Heart right ventricle (tissue), 16 donors: Measurements from ENCODE around the gene B4GAT1. TPM values are rescaled to one million over a fixed set of nuclear protein-coding genes. Genes with fewer than 3 reads are reported as not detected.

ENCODE experiments used
- ATAC-seq, 8 donors: fragments of 200-7000 bp; cut with Tn5 transposase; one replicate each; pipeline ENCODE4 v1.9.1; 2020; ENCODE audit warnings: mild to moderate bottlenecking in 8 of 8, moderate library complexity in 8 of 8, moderate number of reproducible peaks in 1 of 8
- DNase-seq, 2 donors: peaks; one replicate each; pipeline ENCODE4 v3.0.0-alpha.2; 2020
- H3K27ac ChIP-seq, 10 donors: fragments of 200-600 bp; sonication (generic) in 2 of 10; one replicate each; pipeline versions ENCODE4 v1.5.0 to v1.8.0; 2020 to 2022; ENCODE audit warnings: mild to moderate bottlenecking in 3 of 10
- H3K27me3 ChIP-seq, 7 donors: fragments of 200-600 bp; one replicate each; pipeline ENCODE4 v1.8.0; 2021 to 2022; ENCODE audit warnings: mild to moderate bottlenecking in 2 of 7
- H3K36me3 ChIP-seq, 9 donors: fragments of 200-600 bp; sonication (generic) in 1 of 9; one replicate each; pipeline versions ENCODE4 v1.5.0 to v1.8.0; 2020 to 2022; ENCODE audit warnings: mild to moderate bottlenecking in 2 of 9
- H3K4me1 ChIP-seq, 9 donors: fragments of 200-600 bp; sonication (generic) in 1 of 9; one replicate each; pipeline versions ENCODE4 v1.5.0 to v1.8.0; 2020 to 2022; ENCODE audit warnings: mild to moderate bottlenecking in 4 of 9
- H3K4me3 ChIP-seq, 10 donors: fragments of 200-600 bp; sonication (generic) in 2 of 10; one replicate each; pipeline versions ENCODE4 v1.5.0 to v1.8.0; 2020 to 2022; ENCODE audit warnings: mild to moderate bottlenecking in 7 of 10, moderate library complexity in 2 of 10
- H3K9me3 ChIP-seq, 11 donors: fragments of 200-600 bp in 10 of 11; sonication (generic) in 2 of 11; one replicate each; pipeline versions ENCODE4 v1.5.0 to v1.8.0; 2013 to 2022; ENCODE audit warnings: mild to moderate bottlenecking in 2 of 11, control low read depth in 1 of 11, moderate library complexity in 1 of 11
- CTCF ChIP-seq, 9 donors: fragments of 200-600 bp; sonication (generic) in 2 of 9; IDR thresholded peaks; one replicate each; pipeline versions ENCODE4 v1.5.0 to v1.8.0; 2021 to 2022; ENCODE audit warnings: antibody characterized with exemption in 9 of 9, mild to moderate bottlenecking in 5 of 9, moderate library complexity in 1 of 9
- WGBS, 2 donors: extraction: QIAGEN DNeasy Blood & Tissue Kit; methylation state at CpG; one replicate each; pipeline ENCODE4 v1.1.7; 2013; ENCODE audit warnings: inconsistent platforms in 1 of 2; 5-methylcytosine and 5-hydroxymethylcytosine counted together
- intact Hi-C, 10 donors: fragments of 100-400 bp; cut with DNase I; formaldehyde crosslinking; loops; one replicate each; pipeline versions ENCODE4 v1.11.1 to v1.14.2; 2022
- polyA plus RNA-seq, 2 donors: library from polyadenylated mRNA; stranded (reverse); fragments of 200-250 nt; gene quantifications; one replicate each; pipeline ENCODE4 v1.2.3, GENCODE V29; 2013
- total RNA-seq, 10 donors: library from RNA; stranded (reverse); fragmentation: NEBNext Ultra II Directional in 3 of 10; extraction: Animal tissue kit (Norgen Biotek cat#: 25700) in 3 of 10; gene quantifications; one replicate each; pipeline versions ENCODE4 v1.2.1 to v1.2.4, GENCODE V29; 2021 to 2023
- donor health status: Arrhythmogenic right ventricular cardiomyopathy.
- donor health status: ischemic (EF 13 %, LVEDD 7.1; RV severe dilation, severe dysfunction).
- donor health status: healthy with polysubstance abuse.
- donor health status: DM: no; HTN: yes; CAD: no.
- donor health status: DM: no; HTN: no; CAD: no.
- donor health status: ischemic (EF 25% LVEDD 6.9; RV normal size, moderate dysfunction).
- donor health status: ischemic (EF 25% LVEDD 5.7; RV mildly dilated, moderate dysfunction).
- donor health status: healthy.
- donor health status: DM: yes; HTN: yes; CAD: no.
- donor health status: Ischemic cardiomyopathy.
- donor health status: ischemic (EF 35%, LVEDD 5.7; RV mildly dilated, moderate dysfunction).
- donor health status: nonischemic (EF 11% LVEDD 7.7; RV severe dilation, severe dysfunction).
- donor health status: DM: yes; HTN: yes; CAD: no.
- donor health status: PGD.
- donor health status: ischemic (EF 29% LVEDD 5.4; RV normal size, mild dysfunction).
- donor health status: nonischemic (EF 23%, LVEDD 6.1; RV moderate dilation, normal function).

The B4GAT1 gene
- total and polyA plus RNA-seq, 12 donors = 22.3 to 69.6 (median 46.1) TPM

- no peak for DNase-seq
- WGBS, 2 donors = 80 to 82% methylated on average over 14 of the region's 14 CpGs
- TF ChIP-seq CTCF (IDR thresholded peaks at IDR 0.05) = no peak
- H3K27ac ChIP-seq = no peak overlapping the region
- H3K9me3 ChIP-seq = no peaks in the 10 kb centered on the region
- H3K36me3 ChIP-seq = peaks cover 2 to 63% (median 31%) of the 10 kb centered on the region in 9 donors
- intact Hi-C loops = loop anchor here in 1 of 10 donors (5.0 kb wide), 1 partner anchor 33 kb away; no protein-coding TSS in a partner anchor
- no peaks in the 10 kb centered on the region for H3K27me3 ChIP-seq
- peaks cover 15 to 43% (median 37%) of the 10 kb centered on the region in 9 donors for H3K4me1 ChIP-seq
- ATAC-seq = no peak
- no peak overlapping the region for H3K4me3 ChIP-seq
Observed at GRCh38 chr11:66339686-66340483, 7.5 kb downstream of the B4GAT1 start.

GRCh38 chr11:66339162-66339675, 8.2 kb downstream of the B4GAT1 start:
- WGBS, 2 donors = 81 to 87% methylated on average over 6 of the region's 6 CpGs
- H3K27me3 ChIP-seq = no peaks in the 10 kb centered on the region
- no peaks in the 10 kb centered on the region for H3K9me3 ChIP-seq
- no peak overlapping the region for H3K4me3 ChIP-seq
- H3K36me3 ChIP-seq = peaks cover 2 to 66% (median 31%) of the 10 kb centered on the region in 9 donors
- peaks cover 15 to 42% (median 37%) of the 10 kb centered on the region in 9 donors for H3K4me1 ChIP-seq
- H3K27ac ChIP-seq = no peak overlapping the region
- TF ChIP-seq CTCF (IDR thresholded peaks at IDR 0.05) = no peak
- DNase-seq = no peak
- no peak for ATAC-seq
- intact Hi-C loops = no loop called here

GRCh38 chr11:66338276-66339161, 8.9 kb downstream of the B4GAT1 start:
- Histone ChIP-seq H3K9me3 (no peaks in the 10 kb centered on the region), H3K27me3 (no peaks in the 10 kb centered on the region), H3K27ac (no peak overlapping the region), H3K4me3 (no peak overlapping the region), H3K36me3 (peaks cover 2 to 73% (median 31%) of the 10 kb centered on the region in 9 donors), H3K4me1 (peaks cover 14 to 35% (median 30%) of the 10 kb centered on the region in 9 donors)
- DNase-seq (no peak), ATAC-seq (no peak)
- 85% methylated on average over 17 of the region's 17 CpGs for WGBS, 2 donors
- TF ChIP-seq CTCF (IDR thresholded peaks at IDR 0.05) = no peak
- intact Hi-C loops = no loop called here
